B cell (primary cell): ENCODE measurements around the gene NCBP3. TPM values are rescaled to one million over a fixed set of nuclear protein-coding genes. Genes with fewer than 3 reads are reported as not detected.
A peak's percentile ranks its signal among the peaks of the same experiment; 100 is the strongest.

Experiments
- ATAC-seq: fragments of 200-7000 bp; cut with Tn5 transposase; one replicate; pipeline ENCODE4 v1.10.0; 2021; ENCODE audit warnings: low read depth, mild to moderate bottlenecking, moderate number of reproducible peaks, moderate library complexity
- CTCF ChIA-PET: fragments of 350-600 bp; sonication (Branson Sonifier 250); formaldehyde crosslinking; loops from one replicate; lab custom pipeline; 2021; ENCODE audit warnings: antibody characterized with exemption, inconsistent platforms; lab: Charles Lee
- POLR2A ChIA-PET: fragments of 350-600 bp; sonication (Branson Sonifier 250); formaldehyde crosslinking; loops from one replicate; lab custom pipeline; 2021; ENCODE audit warnings: antibody characterized with exemption; lab: Charles Lee
- DNase-seq: peaks from one replicate; pipeline ENCODE4 v3.0.0; 2013
- H2AFZ ChIP-seq: 2 replicates; pipeline ENCODE4 v1.6.1; 2012; ENCODE audit warnings: mild to moderate bottlenecking, low read depth, low read length; ENCODE audit not compliant: insufficient read depth, poor library complexity, severe bottlenecking
- H3K27ac ChIP-seq, 2 donors: 1 replicate in 1 of 2; 2 replicates in 1 of 2; pipeline ENCODE4 v1.5.1; 2012 to 2013; ENCODE audit warnings: low read length in 2 of 2, mild to moderate bottlenecking in 2 of 2, moderate library complexity in 1 of 2
- H3K27me3 ChIP-seq, 4 experiments: fragments of 200-600 bp in 1 of 4; sonication (generic) in 1 of 4; replicated peaks in 1 of 4; 1 replicate in 2 of 4; 2 replicates in 2 of 4; pipeline versions ENCODE4 v1.6.1 to v1.7.0; 2013 to 2016; ENCODE audit warnings: low read length in 3 of 4, mild to moderate bottlenecking in 2 of 4, mixed read lengths in 1 of 4, moderate library complexity in 1 of 4; ENCODE audit not compliant: insufficient read depth in 4 of 4, control insufficient read depth in 3 of 4; ENCODE audit errors: control extremely low read depth in 1 of 4
- H3K36me3 ChIP-seq, 2 experiments: replicated peaks in 1 of 2; 1 replicate in 1 of 2; 2 replicates in 1 of 2; pipeline versions ENCODE4 v1.6.1 to v1.7.1; 2013; ENCODE audit warnings: low read length in 1 of 2; ENCODE audit not compliant: insufficient read depth in 2 of 2, control insufficient read depth in 1 of 2; ENCODE audit errors: control extremely low read depth in 1 of 2, extremely low read depth in 1 of 2
- H3K4me1 ChIP-seq, 2 donors: fragments of 200-600 bp in 1 of 2; sonication (generic) in 1 of 2; 1 replicate in 1 of 2; 2 replicates in 1 of 2; pipeline versions ENCODE4 v1.5.1 to v1.6.1; 2013 to 2017; ENCODE audit warnings: low read length in 2 of 2; ENCODE audit not compliant: control insufficient read depth in 2 of 2, insufficient read depth in 2 of 2
- H3K4me2 ChIP-seq: replicated peaks from 2 replicates; pipeline ENCODE3; 2012; ENCODE audit warnings: mild to moderate bottlenecking, low read depth, low read length; ENCODE audit not compliant: poor library complexity, severe bottlenecking
- H3K4me3 ChIP-seq, 5 experiments: fragments of 200-600 bp in 1 of 5; sonication (generic) in 1 of 5; 1 replicate in 3 of 5; 2 replicates in 2 of 5; pipeline versions ENCODE4 v1.5.1 to v1.7.0; 2011 to 2016; ENCODE audit warnings: low read length in 4 of 5, mild to moderate bottlenecking in 4 of 5, low read depth in 2 of 5, control low read depth in 1 of 5, moderate library complexity in 1 of 5; ENCODE audit not compliant: insufficient read depth in 1 of 5; ENCODE audit errors: control extremely low read depth in 1 of 5, extremely low read depth in 1 of 5
- H3K79me2 ChIP-seq: fragments of 200-600 bp; sonication (generic); one replicate; pipeline ENCODE4 v1.6.0; 2016; ENCODE audit warnings: low read length; ENCODE audit not compliant: control insufficient read depth, insufficient read depth
- H3K9ac ChIP-seq: fragments of 200-600 bp; sonication (generic); 2 replicates; pipeline ENCODE4 v1.6.1; 2017; ENCODE audit warnings: mild to moderate bottlenecking, low read length, moderate library complexity
- H3K9me3 ChIP-seq, 3 donors: one replicate each; pipeline versions ENCODE4 v1.6.1 to v1.7.1; 2013; ENCODE audit warnings: low read length in 2 of 3; ENCODE audit not compliant: control insufficient read depth in 2 of 3, insufficient read depth in 1 of 3; ENCODE audit errors: control extremely low read depth in 1 of 3
- H4K20me1 ChIP-seq: 2 replicates; pipeline ENCODE4 v1.6.0; 2012; ENCODE audit warnings: mild to moderate bottlenecking, low read length; ENCODE audit not compliant: insufficient read depth, control insufficient read depth, poor library complexity, severe bottlenecking
- H3K27ac Mint-ChIP-seq: one replicate; pipeline ENCODE4 v1.8.0; 2021; ENCODE audit warnings: mixed read lengths
- H3K27me3 Mint-ChIP-seq: one replicate; pipeline ENCODE4 v1.8.0; 2021; ENCODE audit warnings: mixed read lengths
- H3K4me1 Mint-ChIP-seq: one replicate; pipeline ENCODE4 v1.8.0; 2021; ENCODE audit warnings: mixed read lengths
- H3K4me3 Mint-ChIP-seq: one replicate; pipeline ENCODE4 v1.8.0; 2021; ENCODE audit warnings: mixed read lengths
- H3K9me3 Mint-ChIP-seq: one replicate; pipeline ENCODE4 v1.8.0; 2022; ENCODE audit warnings: mixed read lengths; ENCODE audit not compliant: insufficient read depth
- EZH2 ChIP-seq: IDR thresholded peaks from 2 replicates; pipeline ENCODE4 v1.6.1; 2012; ENCODE audit warnings: borderline replicate concordance, low read depth, mild to moderate bottlenecking, moderate library complexity, low read length; ENCODE audit not compliant: insufficient read depth, poor library complexity, severe bottlenecking
- WGBS: methylation state at CpG from one replicate; pipeline ENCODE4 v1.1.5; 2013; ENCODE audit warnings: missing lambda C conversion rate; ENCODE audit not compliant: insufficient coverage; 5-methylcytosine and 5-hydroxymethylcytosine counted together
- intact Hi-C: fragments of 100-400 bp; cut with micrococcal nuclease; formaldehyde crosslinking; loops from one replicate; pipeline ENCODE4 v1.10.0; 2022
- polyA plus RNA-seq: library from polyadenylated mRNA; depleted of rRNA; stranded (reverse); fragments of >200 nt; gene quantifications from 2 replicates; pipeline ENCODE4 v1.2.3, GENCODE V29; 2012
- total RNA-seq, 2 donors: library from RNA; stranded (reverse); fragments of 120-200 nt in 1 of 2; gene quantifications; 1 replicate in 1 of 2; 2 replicates in 1 of 2; pipeline versions ENCODE4 v1.2.3 to v1.2.4, GENCODE V29; 2013 to 2022
- TF ChIP-seq, protein P1 (sequence below): fragments of 200-600 bp; IDR thresholded peaks from one replicate; pipeline ENCODE4 v1.8.0; 2022; ENCODE audit warnings: antibody characterized with exemption, mild to moderate bottlenecking

The NCBP3 gene
- total and polyA plus RNA-seq, 2 donors (not counting 1 experiment from before 2014, with no cell fraction given): 11.1 to 71.7 TPM

DNA sequence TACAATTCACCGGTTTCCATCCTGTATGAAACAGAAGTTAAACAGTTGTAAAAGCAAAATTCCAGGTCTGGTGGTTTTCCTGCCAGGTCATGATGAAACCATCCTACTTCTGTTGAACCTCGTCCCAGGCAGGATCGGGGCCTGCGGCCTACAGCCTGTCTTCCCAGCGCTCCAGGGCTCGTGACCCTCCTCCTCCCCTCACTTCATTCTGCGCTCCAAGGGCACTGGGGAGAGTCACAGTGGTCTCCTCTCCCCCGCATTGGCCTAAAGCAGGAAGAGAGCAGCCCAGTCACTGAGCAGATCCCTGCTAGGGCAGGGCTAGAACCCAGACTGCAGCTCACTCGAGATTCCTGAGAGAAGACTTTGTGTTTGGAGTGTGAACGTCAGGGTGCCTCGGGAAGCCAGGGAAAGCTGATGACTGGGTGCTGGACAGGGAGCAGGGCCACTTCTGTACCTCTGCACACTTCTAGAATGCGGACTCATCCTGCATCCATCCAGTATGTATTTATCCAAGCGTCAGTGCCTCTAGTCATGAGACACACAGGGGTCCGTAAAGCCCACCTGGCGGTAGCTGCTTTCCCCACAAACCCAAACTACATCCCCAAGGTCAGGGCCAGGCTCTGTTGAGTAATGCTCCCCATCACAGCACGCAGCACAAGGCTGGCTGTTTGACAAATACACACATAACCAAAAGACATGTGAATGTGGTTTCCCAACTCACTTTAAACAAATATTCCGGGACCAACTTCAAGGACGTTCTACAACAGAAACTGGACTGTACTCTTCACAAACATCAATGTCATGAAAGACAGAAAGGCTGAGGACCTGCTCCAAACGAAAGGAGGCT lies 43.4 kb downstream of the NCBP3 start:
- Mint-ChIP-seq H3K9me3 (no peaks in the 10 kb centered on the region), H3K27me3 (no peaks in the 10 kb centered on the region), H3K27ac (peak overlapping the region; percentile 64), H3K4me3 (peak overlapping the region; percentile 3), H3K4me1 (peaks cover 53% of the 10 kb centered on the region)
- H3K27me3 ChIP-seq: no peaks in the 10 kb centered on the region
- intact Hi-C loops: no loop called here
- H3K79me2 ChIP-seq: no peaks in the 10 kb centered on the region
- no peak overlapping the region for H3K4me2 ChIP-seq
- ATAC-seq: no peak
- no peak for TF ChIP-seq EZH2
- TF ChIP-seq, protein P1, sequence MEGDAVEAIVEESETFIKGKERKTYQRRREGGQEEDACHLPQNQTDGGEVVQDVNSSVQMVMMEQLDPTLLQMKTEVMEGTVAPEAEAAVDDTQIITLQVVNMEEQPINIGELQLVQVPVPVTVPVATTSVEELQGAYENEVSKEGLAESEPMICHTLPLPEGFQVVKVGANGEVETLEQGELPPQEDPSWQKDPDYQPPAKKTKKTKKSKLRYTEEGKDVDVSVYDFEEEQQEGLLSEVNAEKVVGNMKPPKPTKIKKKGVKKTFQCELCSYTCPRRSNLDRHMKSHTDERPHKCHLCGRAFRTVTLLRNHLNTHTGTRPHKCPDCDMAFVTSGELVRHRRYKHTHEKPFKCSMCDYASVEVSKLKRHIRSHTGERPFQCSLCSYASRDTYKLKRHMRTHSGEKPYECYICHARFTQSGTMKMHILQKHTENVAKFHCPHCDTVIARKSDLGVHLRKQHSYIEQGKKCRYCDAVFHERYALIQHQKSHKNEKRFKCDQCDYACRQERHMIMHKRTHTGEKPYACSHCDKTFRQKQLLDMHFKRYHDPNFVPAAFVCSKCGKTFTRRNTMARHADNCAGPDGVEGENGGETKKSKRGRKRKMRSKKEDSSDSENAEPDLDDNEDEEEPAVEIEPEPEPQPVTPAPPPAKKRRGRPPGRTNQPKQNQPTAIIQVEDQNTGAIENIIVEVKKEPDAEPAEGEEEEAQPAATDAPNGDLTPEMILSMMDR: no peak
- no peaks in the 10 kb centered on the region for H4K20me1 ChIP-seq
- CTCF ChIA-PET: no interaction called here
- no peak overlapping the region for H3K27ac ChIP-seq
- H3K9ac ChIP-seq: no peak overlapping the region
- H3K4me3 ChIP-seq: no peak overlapping the region
- H2AFZ ChIP-seq: no peak overlapping the region
- peaks cover 0 to 8% of the 10 kb centered on the region in 2 experiments for H3K36me3 ChIP-seq
- no peak for DNase-seq
- H3K4me1 ChIP-seq: peaks cover 14 to 43% of the 10 kb centered on the region in 2 donors
- WGBS: 95% methylated on average over 19 of the region's 19 CpGs
- H3K9me3 ChIP-seq: peaks cover 0 to 3% (median 0%) of the 10 kb centered on the region in 3 donors
- POLR2A ChIA-PET: no interaction called here

DNA sequence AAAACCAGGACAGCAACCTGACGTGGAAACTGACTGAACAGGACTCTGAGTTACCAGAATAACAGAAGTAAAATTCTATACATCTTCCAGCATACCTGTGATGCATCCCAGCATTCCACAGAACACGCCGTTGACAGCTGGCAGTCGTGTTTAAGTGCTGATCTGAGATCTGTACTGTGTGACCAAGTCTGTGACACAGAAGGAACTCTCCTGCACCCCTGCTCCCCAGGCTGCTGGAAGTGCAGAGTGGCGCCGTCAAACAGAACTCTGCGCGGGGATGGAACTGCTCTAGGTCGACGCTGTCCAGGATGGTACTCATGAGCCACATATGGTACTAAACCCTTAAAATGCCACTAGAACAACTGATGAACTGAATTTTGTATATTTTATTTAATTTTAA lies 44.3 kb downstream of the NCBP3 start:
- Mint-ChIP-seq H3K9me3 (no peaks in the 10 kb centered on the region), H3K4me3 (no peak overlapping the region), H3K27ac (peak overlapping the region; percentile 61), H3K4me1 (peaks cover 57% of the 10 kb centered on the region), H3K27me3 (no peaks in the 10 kb centered on the region)
- H3K36me3 ChIP-seq: peaks cover 0 to under 1% of the 10 kb centered on the region in 2 experiments
- ATAC-seq (no peak), DNase-seq (no peak)
- WGBS: 100% methylated on average over 4 of the region's 10 CpGs
- POLR2A ChIA-PET: interaction anchor here (1.5 kb wide), 1 partner anchor 8 kb away, joined by 5 read pairs; no protein-coding TSS in a partner anchor
- intact Hi-C loops: no loop called here
- H3K9ac ChIP-seq: no peak overlapping the region
- no peaks in the 10 kb centered on the region for H3K27me3 ChIP-seq
- no peak overlapping the region for H3K4me3 ChIP-seq
- H3K79me2 ChIP-seq: no peaks in the 10 kb centered on the region
- no peaks in the 10 kb centered on the region for H4K20me1 ChIP-seq
- CTCF ChIA-PET: no interaction called here
- H2AFZ ChIP-seq: no peak overlapping the region
- no peak for TF ChIP-seq EZH2
- H3K9me3 ChIP-seq: peaks cover 0 to 3% (median 0%) of the 10 kb centered on the region in 3 donors
- no peak overlapping the region for H3K4me2 ChIP-seq
- H3K27ac ChIP-seq: no peak overlapping the region
- H3K4me1 ChIP-seq: peaks cover 14 to 46% of the 10 kb centered on the region in 2 donors
